Measurements from ENCODE around the gene STIP1. TPM values are rescaled to one million over a fixed set of nuclear protein-coding genes. Genes with fewer than 3 reads are reported as not detected.

The STIP1 gene
- total RNA-seq, 1 donor from 2014 or later: 200 TPM

GRCh38 chr11:64173616-64174355 is 12.2 kb upstream of the STIP1 start:
- FAIRE-seq: no peak
- Histone ChIP-seq H3K4me3 (ENCODE audit: insufficient read depth, low read depth, low read length) (no peak overlapping the region), H3K27ac (ENCODE audit: low read depth, low read length) (no peak overlapping the region), H3K4me1 (ENCODE audit: insufficient read depth, low read length) (no peaks in the 10 kb centered on the region), H3K4me2 (ENCODE audit: low read length) (no peak overlapping the region), H2AFZ (ENCODE audit: low read depth, low read length) (no peak overlapping the region), H3K36me3 (ENCODE audit: insufficient read depth, low read length) (no peaks in the 10 kb centered on the region), H3K79me2 (ENCODE audit: insufficient read depth, low read length) (no peaks in the 10 kb centered on the region), H4K20me1 (ENCODE audit: insufficient read depth, low read length) (no peaks in the 10 kb centered on the region), H3K9me3 (ENCODE audit: insufficient read depth, low read depth, low read length) (peaks cover 3% of the 10 kb centered on the region), H3K27me3 (ENCODE audit: insufficient read depth, low read length) (no peaks in the 10 kb centered on the region), H3K9ac (ENCODE audit: low read length) (no peak overlapping the region)
- no peak overlapping the region for H3K4me3 Mint-ChIP-seq (ENCODE audit: unreplicated experiment)
- peaks cover 8% of the 10 kb centered on the region for H3K36me3 Mint-ChIP-seq (ENCODE audit: low read depth, unreplicated experiment)
- no peaks in the 10 kb centered on the region for H3K4me1 Mint-ChIP-seq (ENCODE audit: low read depth, unreplicated experiment)
- TF ChIP-seq CTCF (IDR thresholded peaks at IDR 0.05; ENCODE audit: insufficient read depth, low read depth, low read length) (no peak), EZH2 (IDR thresholded peaks at IDR 0.05; ENCODE audit: insufficient read depth, low read length) (no peak)
- DNase-seq (ENCODE audit: low read depth): no peak
- no peaks in the 10 kb centered on the region for H3K27me3 Mint-ChIP-seq (ENCODE audit: low read depth, unreplicated experiment)
- peaks cover 8% of the 10 kb centered on the region for H3K9me3 Mint-ChIP-seq (ENCODE audit: unreplicated experiment)
- H3K27ac Mint-ChIP-seq (ENCODE audit: unreplicated experiment): no peak overlapping the region

- no peak overlapping the region for H3K27ac Mint-ChIP-seq (ENCODE audit: unreplicated experiment)
- no peaks in the 10 kb centered on the region for H3K27me3 Mint-ChIP-seq (ENCODE audit: low read depth, unreplicated experiment)
- H3K4me2 ChIP-seq (ENCODE audit: low read length): no peak overlapping the region
- no peaks in the 10 kb centered on the region for H4K20me1 ChIP-seq (ENCODE audit: insufficient read depth, low read length)
- peaks cover 6% of the 10 kb centered on the region for H3K4me1 Mint-ChIP-seq (ENCODE audit: low read depth, unreplicated experiment)
- FAIRE-seq: no peak
- H3K36me3 Mint-ChIP-seq (ENCODE audit: low read depth, unreplicated experiment): peaks cover 10% of the 10 kb centered on the region
- no peaks in the 10 kb centered on the region for H3K79me2 ChIP-seq (ENCODE audit: insufficient read depth, low read length)
- no peak overlapping the region for H2AFZ ChIP-seq (ENCODE audit: low read depth, low read length)
- peaks cover 10% of the 10 kb centered on the region for H3K9me3 Mint-ChIP-seq (ENCODE audit: unreplicated experiment)
- H3K4me3 Mint-ChIP-seq (ENCODE audit: unreplicated experiment): no peak overlapping the region
- H3K4me3 ChIP-seq (ENCODE audit: insufficient read depth, low read depth, low read length): no peak overlapping the region
- no peak for DNase-seq (ENCODE audit: low read depth)
- no peaks in the 10 kb centered on the region for H3K27me3 ChIP-seq (ENCODE audit: insufficient read depth, low read length)
- no peak overlapping the region for H3K9ac ChIP-seq (ENCODE audit: low read length)
- peaks cover 3% of the 10 kb centered on the region for H3K9me3 ChIP-seq (ENCODE audit: insufficient read depth, low read depth, low read length)
- peaks cover 10% of the 10 kb centered on the region for H3K4me1 ChIP-seq (ENCODE audit: insufficient read depth, low read length)
- no peak overlapping the region for H3K27ac ChIP-seq (ENCODE audit: low read depth, low read length)
- no peaks in the 10 kb centered on the region for H3K36me3 ChIP-seq (ENCODE audit: insufficient read depth, low read length)
- no peak for TF ChIP-seq EZH2 (IDR thresholded peaks at IDR 0.05; ENCODE audit: insufficient read depth, low read length)
- no peak for TF ChIP-seq CTCF (IDR thresholded peaks at IDR 0.05; ENCODE audit: insufficient read depth, low read depth, low read length)
Observed at GRCh38 chr11:64176751-64177150, 9.2 kb upstream of the STIP1 start.

GRCh38 chr11:64178203-64178602 is 7.8 kb upstream of the STIP1 start:
- no peak overlapping the region for H3K4me3 ChIP-seq (ENCODE audit: insufficient read depth, low read depth, low read length)
- H3K36me3 ChIP-seq (ENCODE audit: insufficient read depth, low read length): no peaks in the 10 kb centered on the region
- peaks cover 10% of the 10 kb centered on the region for H3K9me3 Mint-ChIP-seq (ENCODE audit: unreplicated experiment)
- FAIRE-seq (no peak), DNase-seq (ENCODE audit: low read depth) (no peak)
- no peak overlapping the region for H3K27ac Mint-ChIP-seq (ENCODE audit: unreplicated experiment)
- no peak overlapping the region for H3K4me2 ChIP-seq (ENCODE audit: low read length)
- peaks cover 13% of the 10 kb centered on the region for H3K4me1 Mint-ChIP-seq (ENCODE audit: low read depth, unreplicated experiment)
- peaks cover 12% of the 10 kb centered on the region for H3K4me1 ChIP-seq (ENCODE audit: insufficient read depth, low read length)
- H3K9ac ChIP-seq (ENCODE audit: low read length): no peak overlapping the region
- TF ChIP-seq EZH2 (IDR thresholded peaks at IDR 0.05; ENCODE audit: insufficient read depth, low read length) (no peak), CTCF (IDR thresholded peaks at IDR 0.05; ENCODE audit: insufficient read depth, low read depth, low read length) (no peak)
- no peak overlapping the region for H2AFZ ChIP-seq (ENCODE audit: low read depth, low read length)
- peaks cover 3% of the 10 kb centered on the region for H3K9me3 ChIP-seq (ENCODE audit: insufficient read depth, low read depth, low read length)
- H3K27ac ChIP-seq (ENCODE audit: low read depth, low read length): no peak overlapping the region
- H4K20me1 ChIP-seq (ENCODE audit: insufficient read depth, low read length): no peaks in the 10 kb centered on the region
- peaks cover 10% of the 10 kb centered on the region for H3K36me3 Mint-ChIP-seq (ENCODE audit: low read depth, unreplicated experiment)
- no peaks in the 10 kb centered on the region for H3K27me3 Mint-ChIP-seq (ENCODE audit: low read depth, unreplicated experiment)
- peaks cover 7% of the 10 kb centered on the region for H3K79me2 ChIP-seq (ENCODE audit: insufficient read depth, low read length)
- H3K27me3 ChIP-seq (ENCODE audit: insufficient read depth, low read length): no peaks in the 10 kb centered on the region
- H3K4me3 Mint-ChIP-seq (ENCODE audit: unreplicated experiment): no peak overlapping the region

Data from astrocyte (in vitro differentiated cells and primary cell).